Ureter (tissue), 1 donor: ENCODE measurements around the gene SHCBP1L. TPM values are rescaled to one million over a fixed set of nuclear protein-coding genes. Genes with fewer than 3 reads are reported as not detected.

Experiments used
- DNase-seq: peaks from one replicate; pipeline ENCODE4 v3.0.0-alpha.2; 2020; ENCODE audit warnings: low spot score
- total RNA-seq: library from RNA; stranded (reverse); gene quantifications from one replicate; pipeline ENCODE4 v1.2.4, GENCODE V29; 2023
- donor health status: DM: yes; HTN: yes; CAD: no.

SHCBP1L gene
- total RNA-seq = not detected

DNA sequence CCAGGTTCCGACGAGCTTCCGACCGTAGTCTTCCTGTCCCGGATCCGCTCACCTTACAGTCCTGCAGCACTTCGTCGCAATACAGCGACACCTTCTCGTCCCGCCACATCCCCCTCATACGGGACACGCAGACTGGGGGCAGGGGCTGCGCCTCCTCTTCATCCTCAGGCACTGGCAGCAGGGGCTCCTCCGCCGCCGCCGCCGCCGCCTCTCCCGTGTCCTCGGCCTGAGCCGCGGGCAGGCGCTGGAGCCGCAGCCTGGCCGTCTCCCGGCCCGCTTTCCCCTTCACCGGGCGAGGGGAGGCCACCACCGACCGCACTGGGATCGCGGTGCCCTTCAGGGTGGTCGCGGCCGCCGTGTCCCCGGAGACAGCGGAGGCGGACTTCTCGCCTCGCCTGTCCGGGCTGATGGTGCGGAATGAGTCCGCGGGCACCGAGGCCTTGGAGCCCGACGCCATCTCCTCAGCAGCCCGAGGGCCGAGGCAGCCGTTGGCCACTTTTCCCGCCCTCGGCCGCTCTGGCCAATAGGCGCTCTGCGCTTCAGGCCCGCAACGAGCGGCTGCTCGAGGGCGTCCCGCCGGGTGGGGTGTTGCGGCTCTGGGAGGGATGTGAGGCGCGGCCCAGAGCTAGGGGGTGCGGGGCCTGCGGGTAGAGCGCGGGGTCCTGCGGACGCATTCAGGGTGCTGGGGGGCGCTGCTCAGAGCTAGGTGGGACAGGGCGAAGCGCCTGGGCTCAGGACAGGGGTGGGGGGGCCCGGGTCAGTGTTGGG lies at the start of gene SHCBP1L:
SHCBP1L (minus strand) TSS at position 490 of the 768 bp plus-strand sequence; CDS start at position 457, 33 bp downstream.
- no peak for DNase-seq

- DNase-seq = no peak
Observed at GRCh38 chr1:183002267-183002666, 49.3 kb upstream of the SHCBP1L start.

DNA sequence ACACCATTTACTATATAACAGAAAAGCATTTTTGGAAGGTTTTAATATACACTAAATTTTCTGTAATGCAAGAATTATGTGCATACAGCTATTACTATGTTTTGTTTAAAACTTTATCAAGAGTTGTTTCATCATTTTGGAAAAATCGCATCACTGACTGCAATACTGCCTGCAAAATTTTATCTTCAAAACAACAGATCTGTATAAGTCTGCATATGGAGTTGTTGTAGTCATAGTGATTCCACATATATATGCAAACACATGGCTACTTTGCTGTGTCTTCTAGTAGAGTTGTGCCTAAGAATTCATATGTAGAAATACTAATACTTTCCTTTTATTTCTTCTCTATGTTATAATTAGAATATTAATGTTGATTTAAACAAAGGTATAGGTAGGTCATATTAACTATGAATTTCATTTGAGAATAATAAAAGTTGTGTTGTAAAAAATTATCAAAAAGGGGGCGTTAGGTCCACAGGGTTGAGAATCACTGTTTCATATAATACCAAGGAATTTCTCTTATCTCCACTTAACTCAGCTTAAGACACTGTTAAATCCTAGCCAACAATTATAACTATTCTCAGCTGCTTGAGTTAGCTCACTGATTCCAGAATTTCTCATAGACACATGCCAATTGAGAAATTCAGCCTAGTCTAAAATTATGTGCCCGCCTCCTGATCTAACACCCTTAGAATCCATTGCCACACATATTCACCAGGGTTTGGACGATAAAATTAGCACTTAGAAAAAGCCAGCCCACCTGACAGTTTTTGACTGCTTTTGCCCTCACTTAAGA lies 47.4 kb upstream of the SHCBP1L start:
- DNase-seq = no peak

GRCh38 chr1:182998482-182998881 lies 45.5 kb upstream of the SHCBP1L start:
- DNase-seq = no peak

GRCh38 chr1:182996816-182997215 lies 43.9 kb upstream of the SHCBP1L start:
- no peak for DNase-seq

GRCh38 chr1:182995894-182996293 lies 42.9 kb upstream of the SHCBP1L start:
- DNase-seq = no peak

- no peak for DNase-seq
Observed at GRCh38 chr1:182993746-182994145, 40.8 kb upstream of the SHCBP1L start.

DNA sequence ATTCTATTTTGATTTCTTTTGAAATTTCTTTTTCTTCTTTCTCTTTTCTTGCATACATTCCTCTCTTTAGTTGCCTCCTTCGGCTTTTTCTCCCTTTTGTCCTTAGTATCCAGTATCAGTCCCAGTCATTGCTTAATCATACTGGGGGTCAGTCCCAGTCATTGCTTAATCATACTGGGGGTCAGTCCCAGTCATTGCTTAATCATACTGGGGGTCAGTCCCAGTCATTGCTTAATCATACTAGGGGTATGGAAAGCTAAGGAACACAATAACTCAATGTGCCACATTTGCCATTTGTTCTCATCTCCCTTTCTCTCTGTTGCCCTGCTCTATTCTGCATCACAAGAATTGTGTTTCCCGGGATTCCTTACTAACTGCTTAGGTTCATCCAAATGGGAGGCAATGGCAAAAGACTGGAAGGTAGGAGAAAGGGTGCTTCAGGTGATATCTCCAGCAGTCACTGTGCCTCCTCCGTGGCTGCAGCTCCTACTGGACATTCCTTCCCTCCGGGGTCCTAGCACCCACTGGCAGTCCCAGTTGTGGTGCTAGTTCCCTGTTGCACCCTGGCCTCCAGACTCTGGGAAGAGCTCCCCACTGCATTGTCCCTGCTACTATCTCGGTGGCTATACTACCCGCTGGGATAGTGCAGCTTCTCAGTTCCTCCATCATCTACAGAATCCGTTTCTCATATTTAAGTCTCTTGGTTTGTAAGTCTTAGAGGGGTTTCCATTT lies 37.6 kb upstream of the SHCBP1L start:
- no peak for DNase-seq

GRCh38 chr1:182985876-182986275 lies 32.9 kb upstream of the SHCBP1L start:
- DNase-seq = no peak

DNA sequence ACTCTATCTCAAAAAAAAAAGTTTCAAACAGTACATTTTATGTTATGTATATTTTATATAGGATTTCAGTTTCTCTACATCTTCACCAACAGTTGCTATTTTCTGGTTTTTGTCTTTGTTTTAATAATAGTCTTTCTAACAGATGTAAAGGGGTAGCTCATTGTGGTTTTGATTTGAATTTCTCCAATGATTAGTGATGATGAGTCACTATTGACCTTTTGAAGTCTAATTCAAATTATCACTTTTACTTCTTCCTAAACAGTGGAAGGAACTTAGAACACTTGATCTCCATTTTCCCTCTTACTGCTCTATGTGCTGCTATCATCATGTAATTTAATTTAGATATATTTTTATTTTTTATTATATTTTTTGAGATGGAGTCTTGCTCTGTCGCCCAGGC lies 31.7 kb upstream of the SHCBP1L start:
- DNase-seq = no peak

DNA sequence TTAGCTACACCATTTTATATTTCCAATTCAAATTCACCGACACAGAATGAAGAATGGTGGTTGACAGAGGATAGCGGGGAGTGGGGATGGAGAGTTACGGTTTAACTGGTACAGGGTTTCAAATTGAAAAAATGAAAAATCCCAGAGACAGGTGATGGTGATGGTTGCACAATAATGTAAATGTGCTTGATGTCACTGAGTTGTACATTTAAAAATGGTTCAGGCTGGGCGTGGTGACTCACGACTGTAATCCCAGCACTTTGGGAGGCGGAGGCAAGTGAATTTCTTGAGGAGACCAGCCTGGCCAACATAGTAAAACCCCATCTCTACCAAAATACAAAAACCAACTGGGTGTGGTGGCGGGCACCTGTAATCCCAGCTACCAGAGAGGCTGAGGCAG lies 31.2 kb upstream of the SHCBP1L start:
- DNase-seq = no peak

GRCh38 chr1:182978151-182978853 lies 25.3 kb upstream of the SHCBP1L start:
- DNase-seq = no peak

GRCh38 chr1:182977480-182977879 lies 24.5 kb upstream of the SHCBP1L start:
- no peak for DNase-seq

GRCh38 chr1:182974506-182975191 lies 21.7 kb upstream of the SHCBP1L start:
- no peak for DNase-seq

DNA sequence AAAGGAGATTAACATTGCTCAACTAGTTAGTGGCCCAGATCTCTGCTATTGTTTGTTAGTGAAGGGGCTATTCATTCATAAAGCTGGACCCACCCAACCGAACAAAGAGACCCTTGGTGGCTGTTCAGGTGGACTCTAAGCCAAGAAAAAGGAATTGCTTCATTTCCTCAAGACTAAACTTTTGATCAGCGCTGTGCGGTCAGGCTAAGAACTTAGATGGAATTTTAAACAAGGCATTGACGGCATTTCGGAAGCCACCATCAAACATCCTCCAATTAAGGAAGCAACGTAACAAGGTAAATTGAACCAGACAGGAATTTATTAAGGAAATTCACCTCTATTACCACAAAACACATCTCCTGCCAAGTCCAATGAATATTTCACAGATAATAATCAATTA lies 19.9 kb upstream of the SHCBP1L start:
- DNase-seq = no peak

DNA sequence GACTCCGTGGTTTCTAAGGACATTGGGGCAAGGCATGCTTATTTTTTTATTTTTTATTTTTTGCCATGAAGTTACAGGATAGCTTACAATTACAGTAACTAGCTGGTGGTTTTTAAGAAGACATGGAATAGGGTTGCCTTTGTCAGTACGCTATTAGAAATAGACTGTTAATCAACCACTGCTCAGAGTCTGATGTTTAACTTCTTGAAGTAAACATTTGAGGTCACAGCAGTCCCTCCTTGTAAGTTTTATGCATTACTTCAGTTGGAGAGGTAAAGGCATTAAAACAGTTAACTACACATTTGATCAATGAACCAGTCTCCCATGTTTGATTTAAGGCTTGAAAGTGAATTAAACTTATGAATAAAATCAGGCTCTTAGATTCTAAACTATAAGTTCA lies 19.3 kb upstream of the SHCBP1L start:
- no peak for DNase-seq

GRCh38 chr1:182971219-182971618 lies 18.3 kb upstream of the SHCBP1L start:
- no peak for DNase-seq

DNA sequence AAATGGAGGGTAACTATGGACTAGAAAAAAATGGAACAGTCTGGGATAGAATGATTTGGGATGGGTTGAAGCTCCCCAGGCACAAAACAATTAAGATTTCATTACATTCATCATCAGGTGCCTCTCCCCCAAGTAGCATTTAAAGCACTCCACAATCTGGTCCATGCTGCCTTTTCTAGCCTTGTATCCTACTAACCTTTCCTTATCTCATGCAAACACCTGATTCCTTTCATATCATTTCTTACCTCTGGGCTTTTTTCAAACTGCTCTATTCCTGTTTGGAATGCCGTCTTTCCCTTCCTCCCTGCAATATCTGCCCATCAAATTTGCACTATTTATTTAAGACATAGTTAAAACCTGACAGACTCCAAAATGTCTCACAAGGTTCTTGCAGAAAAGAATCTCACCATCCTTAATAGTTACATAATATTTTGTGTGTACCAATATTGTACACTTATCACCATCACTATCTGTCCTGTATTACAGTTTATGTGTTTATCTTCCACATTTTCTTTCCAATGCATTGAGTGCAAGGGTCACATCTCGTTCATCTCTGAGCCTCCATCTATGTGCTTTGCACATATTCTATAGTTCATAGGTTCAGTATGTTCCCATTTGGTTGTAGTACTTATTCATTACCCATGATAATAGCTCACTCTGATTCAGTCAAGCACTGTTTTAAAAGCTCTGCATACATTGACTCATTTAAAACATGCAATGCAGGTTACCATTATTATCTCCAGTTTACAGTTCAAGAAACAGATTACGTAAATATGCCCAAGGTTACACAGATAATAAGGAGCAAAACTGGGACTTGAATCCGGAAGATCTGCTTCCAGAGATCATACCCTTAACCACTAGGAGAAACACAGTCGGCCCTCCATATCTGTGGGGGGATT lies 16.1 kb upstream of the SHCBP1L start:
- no peak for DNase-seq

GRCh38 chr1:182968151-182968741 lies 15.3 kb upstream of the SHCBP1L start:
- no peak for DNase-seq

- DNase-seq = no peak
Observed at GRCh38 chr1:182965861-182966260, 12.9 kb upstream of the SHCBP1L start.
